H1 (cell line): Measurements from ENCODE around the gene TEX38. TPM values are rescaled to one million over a fixed set of nuclear protein-coding genes. Genes with fewer than 3 reads are reported as not detected.

Source experiments
- CTCF ChIA-PET: fragments of 300-600 bp; sonication (Branson Sonifier 250); formaldehyde crosslinking; loops from one replicate; lab custom pipeline; 2021; ENCODE audit not compliant: partially characterized antibody; lab: Charles Lee
- POLR2A ChIA-PET: fragments of 300-600 bp; sonication (Branson Sonifier 250); formaldehyde crosslinking; loops from one replicate; lab custom pipeline; 2021; ENCODE audit warnings: inconsistent platforms; ENCODE audit not compliant: partially characterized antibody; lab: Charles Lee
- DNase-seq, 2 experiments: peaks; one replicate each; pipeline versions ENCODE4 v3.0.0 to v3.0.0-alpha.2; 2010 to 2022; ENCODE audit warnings: low spot score in 2 of 2, low read depth in 1 of 2, mixed read lengths in 1 of 2
- FAIRE-seq: peaks from 2 replicates; lab custom pipeline; 2011; peaks lifted over from hg19 to GRCh38; lab: Jason Lieb, UNC
- H2AFZ ChIP-seq: 2 replicates; pipeline ENCODE4 v1.8.1; 2012; ENCODE audit warnings: low read length, inconsistent platforms
- H2AK5ac ChIP-seq: 2 replicates; pipeline ENCODE4 v1.6.1; 2013; ENCODE audit warnings: low read depth, low read length
- H2BK120ac ChIP-seq: replicated peaks from 2 replicates; pipeline ENCODE3; 2013; ENCODE audit warnings: low read depth, low read length, inconsistent platforms
- H2BK12ac ChIP-seq: 2 replicates; pipeline ENCODE4 v1.6.1; 2013; ENCODE audit warnings: low read depth, low read length
- H2BK15ac ChIP-seq: 2 replicates; pipeline ENCODE4 v1.6.1; 2013; ENCODE audit warnings: low read length
- H2BK20ac ChIP-seq: 2 replicates; pipeline ENCODE4 v1.6.1; 2013; ENCODE audit warnings: low read length
- H2BK5ac ChIP-seq: 2 replicates; pipeline ENCODE4 v1.6.1; 2013; ENCODE audit warnings: low read depth, low read length
- H3K14ac ChIP-seq: 2 replicates; pipeline ENCODE4 v1.6.1; 2013; ENCODE audit warnings: inconsistent platforms; ENCODE audit not compliant: insufficient read length
- H3K18ac ChIP-seq: 2 replicates; pipeline ENCODE4 v1.6.1; 2013; ENCODE audit warnings: low read length; ENCODE audit errors: extremely low read depth
- H3K23ac ChIP-seq: 2 replicates; pipeline ENCODE4 v1.6.1; 2013; ENCODE audit warnings: inconsistent platforms; ENCODE audit not compliant: insufficient read length
- H3K23me2 ChIP-seq: 2 replicates; pipeline ENCODE4 v1.6.1; 2013; ENCODE audit warnings: low read depth, low read length
- H3K27ac ChIP-seq: 2 replicates; pipeline ENCODE4 v1.6.1; 2011; ENCODE audit warnings: low read depth, low read length, inconsistent platforms
- H3K27me3 ChIP-seq, 4 experiments: replicated peaks in 1 of 4; 1 replicate in 1 of 4; 2 replicates in 3 of 4; pipeline versions ENCODE4 v1.6.1 to v1.8.1; 2011 to 2013; ENCODE audit warnings: low read length in 3 of 4, mild to moderate bottlenecking in 3 of 4, inconsistent platforms in 2 of 4, mixed read lengths in 2 of 4, moderate library complexity in 1 of 4; ENCODE audit not compliant: control insufficient read depth in 3 of 4, insufficient read depth in 3 of 4; ENCODE audit errors: extremely low read depth in 1 of 4
- H3K36me3 ChIP-seq, 4 experiments: 2 replicates each; pipeline versions ENCODE4 v1.6.1 to v1.8.1; 2011 to 2013; ENCODE audit warnings: mild to moderate bottlenecking in 4 of 4, low read length in 3 of 4, moderate library complexity in 2 of 4, control low read depth in 1 of 4, inconsistent platforms in 1 of 4; ENCODE audit not compliant: insufficient read depth in 4 of 4, control insufficient read depth in 2 of 4
- H3K4ac ChIP-seq: replicated peaks from 2 replicates; pipeline ENCODE3; 2013; ENCODE audit warnings: low read length, low read depth, mixed read lengths, inconsistent platforms; ENCODE audit not compliant: insufficient read length
- H3K4me1 ChIP-seq, 4 experiments: replicated peaks in 1 of 4; 1 replicate in 1 of 4; 2 replicates in 3 of 4; pipeline versions ENCODE4 v1.6.1 to v1.8.1; 2011 to 2013; ENCODE audit warnings: low read length in 3 of 4, inconsistent platforms in 2 of 4, mixed read lengths in 1 of 4; ENCODE audit not compliant: insufficient read depth in 4 of 4, control insufficient read depth in 3 of 4
- H3K4me2 ChIP-seq, 2 experiments: 2 replicates each; pipeline versions ENCODE4 v1.6.1 to v1.8.1; 2011 to 2013; ENCODE audit warnings: low read depth in 2 of 2, low read length in 2 of 2, control low read depth in 1 of 2, inconsistent platforms in 1 of 2, mild to moderate bottlenecking in 1 of 2; ENCODE audit not compliant: insufficient read depth in 1 of 2
- H3K4me3 ChIP-seq, 4 experiments: fragments of 200-600, 300-600 bp in 1 of 4; sonication (generic), shearing (Covaris generic), sonication (Bioruptor Twin) in 1 of 4; 2 replicates each; pipeline versions ENCODE4 v1.5.1 to v1.8.1; 2011 to 2016; ENCODE audit warnings: low read length in 4 of 4, low read depth in 3 of 4, control low read depth in 2 of 4, inconsistent platforms in 2 of 4, mild to moderate bottlenecking in 2 of 4, mixed read lengths in 1 of 4, moderate library complexity in 1 of 4; ENCODE audit not compliant: insufficient read depth in 2 of 4; ENCODE audit errors: extremely low read depth in 1 of 4
- H3K56ac ChIP-seq: replicated peaks from 2 replicates; pipeline ENCODE3; 2013; ENCODE audit warnings: low read depth, mild to moderate bottlenecking, mixed read lengths, low read length, inconsistent platforms; ENCODE audit not compliant: insufficient read length
- H3K79me1 ChIP-seq: 2 replicates; pipeline ENCODE4 v1.6.1; 2013; ENCODE audit warnings: low read depth, low read length, control low read depth
- H3K79me2 ChIP-seq, 2 experiments: 2 replicates each; pipeline versions ENCODE4 v1.6.1 to v1.8.1; 2012 to 2013; ENCODE audit warnings: low read length in 2 of 2, mild to moderate bottlenecking in 2 of 2, inconsistent platforms in 1 of 2; ENCODE audit not compliant: insufficient read depth in 2 of 2, control insufficient read depth in 1 of 2
- H3K9ac ChIP-seq, 4 experiments: replicated peaks in 1 of 4; 1 replicate in 1 of 4; 2 replicates in 3 of 4; pipeline versions ENCODE4 v1.6.1 to v1.8.1; 2011 to 2013; ENCODE audit warnings: low read depth in 3 of 4, low read length in 3 of 4, control low read depth in 2 of 4, mild to moderate bottlenecking in 2 of 4, moderate library complexity in 2 of 4, inconsistent platforms in 1 of 4; ENCODE audit errors: extremely low read depth in 1 of 4
- H3K9me3 ChIP-seq, 2 experiments: 2 replicates each; pipeline versions ENCODE4 v1.6.1 to v1.8.1; 2012 to 2013; ENCODE audit warnings: mild to moderate bottlenecking in 2 of 2, moderate library complexity in 2 of 2, control low read depth in 1 of 2, inconsistent platforms in 1 of 2, low read depth in 1 of 2, low read length in 1 of 2, mixed read lengths in 1 of 2; ENCODE audit not compliant: insufficient read depth in 2 of 2
- H4K20me1 ChIP-seq, 2 experiments: replicated peaks in 1 of 2; 2 replicates each; pipeline versions ENCODE3 to v1.8.1; 2011 to 2013; ENCODE audit warnings: inconsistent platforms in 2 of 2, low read length in 2 of 2, mild to moderate bottlenecking in 1 of 2; ENCODE audit not compliant: insufficient read depth in 2 of 2, control insufficient read depth in 1 of 2
- H4K5ac ChIP-seq: 2 replicates; pipeline ENCODE4 v1.6.1; 2013; ENCODE audit warnings: low read length, low read depth, mixed read lengths, inconsistent platforms; ENCODE audit not compliant: insufficient read length
- H4K8ac ChIP-seq: 2 replicates; pipeline ENCODE4 v1.8.0; 2013; ENCODE audit warnings: mild to moderate bottlenecking, moderate library complexity, low read length, inconsistent platforms; ENCODE audit not compliant: insufficient read depth; ENCODE audit errors: extremely low read depth
- H4K91ac ChIP-seq: replicated peaks from 2 replicates; pipeline ENCODE3; 2013; ENCODE audit warnings: low read length, mixed read lengths, inconsistent platforms; ENCODE audit not compliant: insufficient read length
- CEBPB ChIP-seq: IDR thresholded peaks from 2 replicates; pipeline ENCODE4 v1.6.1; 2012; ENCODE audit warnings: low read depth, low read length
- CHD1 ChIP-seq: IDR thresholded peaks from 2 replicates; pipeline ENCODE4 v1.6.1; 2012; ENCODE audit warnings: low read depth, low read length, improper control_type of control experiment
- E2F6 ChIP-seq: IDR thresholded peaks from 2 replicates; pipeline ENCODE4 v1.6.1; 2012; ENCODE audit warnings: inconsistent platforms
- EGR1 ChIP-seq: IDR thresholded peaks from 2 replicates; pipeline ENCODE4 v1.6.1; 2011; ENCODE audit warnings: low read depth, low read length, borderline replicate concordance
- FOSL1 ChIP-seq: IDR thresholded peaks from 2 replicates; pipeline ENCODE4 v1.6.1; 2011; ENCODE audit warnings: mild to moderate bottlenecking, low read depth, low read length, moderate library complexity; ENCODE audit not compliant: insufficient read depth
- GTF2F1 ChIP-seq: IDR thresholded peaks from 2 replicates; pipeline ENCODE4 v1.6.1; 2012; ENCODE audit warnings: low read depth, low read length, improper control_type of control experiment, borderline replicate concordance
- JUN ChIP-seq: IDR thresholded peaks from 2 replicates; pipeline ENCODE4 v1.6.1; 2011; ENCODE audit warnings: low read depth, mild to moderate bottlenecking, improper control_type of control experiment, low read length
- KDM5A ChIP-seq: fragments of 200-600 bp; IDR thresholded peaks from 2 replicates; pipeline ENCODE4 v1.7.1; 2012; ENCODE audit warnings: mild to moderate bottlenecking, low read length, inconsistent platforms, mixed read lengths
- POLR2AphosphoS5 ChIP-seq: IDR thresholded peaks from 2 replicates; pipeline ENCODE4 v1.6.1; 2011; ENCODE audit warnings: low read depth, low read length
- SAP30 ChIP-seq: fragments of 300-600 bp; sonication (generic); IDR thresholded peaks from 2 replicates; pipeline ENCODE4 v1.7.1; 2012; ENCODE audit warnings: low read length, moderate library complexity, mild to moderate bottlenecking, inconsistent platforms; ENCODE audit not compliant: insufficient read depth, insufficient replicate concordance
- SIRT6 ChIP-seq: IDR thresholded peaks from one replicate; pipeline ENCODE4 v1.7.1; 2012; ENCODE audit warnings: low read length, inconsistent platforms
- SIX5 ChIP-seq: IDR thresholded peaks from 2 replicates; pipeline ENCODE4 v1.6.1; 2011; ENCODE audit warnings: mild to moderate bottlenecking, low read depth, low read length
- SP1 ChIP-seq: IDR thresholded peaks from 2 replicates; pipeline ENCODE4 v1.6.1; 2011; ENCODE audit warnings: low read depth, low read length
- TAF1 ChIP-seq: IDR thresholded peaks from 2 replicates; pipeline ENCODE4 v1.6.1; 2011; ENCODE audit warnings: mild to moderate bottlenecking, low read depth, low read length
- TBP ChIP-seq: IDR thresholded peaks from 2 replicates; pipeline ENCODE4 v1.6.1; 2011; ENCODE audit warnings: low read depth, low read length, improper control_type of control experiment
- WGBS, 2 experiments: shearing (Covaris generic) in 1 of 2; methylation state at CpG; one replicate each; pipeline versions ENCODE4 v1.1.6 to v1.1.7; 2013 to 2015; ENCODE audit warnings: low lambda C conversion rate in 2 of 2, mixed read lengths in 2 of 2, inconsistent platforms in 1 of 2, low coverage in 1 of 2, missing lambda C conversion rate in 1 of 2; ENCODE audit not compliant: insufficient replicate concordance in 2 of 2, insufficient coverage in 1 of 2, insufficient read length in 1 of 2; ENCODE audit errors: extremely low coverage in 1 of 2, missing lambda C conversion rate in 1 of 2; 5-methylcytosine and 5-hydroxymethylcytosine counted together
- polyA plus RNA-seq, 7 experiments: library from polyadenylated mRNA; depleted of rRNA in 3 of 7; stranded (reverse) in 5 of 7; unstranded in 2 of 7; fragments of >200 nt in 5 of 7; fragments of 200-250 nt in 2 of 7; gene quantifications; 1 replicate in 5 of 7; 2 replicates in 1 of 7; 4 replicates in 1 of 7; pipeline versions ENCODE4 v1.2.1 to v1.2.3, GENCODE V29; 2011 to 2013; ENCODE audit warnings: missing spikeins in 2 of 7, mixed read lengths in 2 of 7
- total RNA-seq: library from RNA; stranded (reverse); fragmentation: NEBNext Ultra II Directional; extraction: Animal tissue kit (Norgen Biotek cat#: 25700); gene quantifications from 2 replicates; pipeline ENCODE4 v1.2.1, GENCODE V29; 2021

Gene TEX38
- total and polyA plus RNA-seq, 2 of the 8 experiments (the other 6 are each of a cell fraction or from before 2014, with no cell fraction given), result 0.33 TPM; not detected in 1

- Histone ChIP-seq H3K36me3 (peaks cover 16 to 77% (median 69%) of the 10 kb centered on the region in 4 experiments), H2BK15ac (no peak overlapping the region), H4K91ac (no peak overlapping the region), H2BK5ac (no peak overlapping the region), H2BK20ac (no peak overlapping the region), H3K4me3 (no peak overlapping the region), H3K27ac (no peak overlapping the region), H3K9ac (no peak overlapping the region), H4K8ac (no peak overlapping the region), H2AK5ac (no peak overlapping the region), H2BK12ac (no peak overlapping the region), H4K5ac (no peak overlapping the region), H3K23me2 (no peaks in the 10 kb centered on the region), H2AFZ (no peak overlapping the region), H4K20me1 (peaks cover 0 to 4% of the 10 kb centered on the region in 2 experiments), H3K27me3 (no peaks in the 10 kb centered on the region), H3K79me1 (no peaks in the 10 kb centered on the region), H3K4me1 (no peaks in the 10 kb centered on the region; a peak in 1 of 7 replicates), H3K56ac (no peak overlapping the region), H2BK120ac (no peak overlapping the region), H3K4me2 (no peak overlapping the region), H3K4ac (no peak overlapping the region), H3K18ac (no peak overlapping the region), H3K14ac (no peak overlapping the region), H3K79me2 (no peaks in the 10 kb centered on the region), H3K23ac (no peak overlapping the region), H3K9me3 (no peaks in the 10 kb centered on the region)
- ChIA-PET CTCF (interaction anchor here (1.1 to 1.3 kb wide), 2 partner anchors 11 to 157 kb away, joined by 3 to 4 read pairs; no protein-coding TSS in a partner anchor), POLR2A (no interaction called here)
- DNase-seq, result no peak
- 86% methylated on average over 9 of the region's 9 CpGs; no CpG with 5 or more reads in 1 of the 2 experiments for WGBS, 2 experiments
- FAIRE-seq, result no peak
- no peak for TF ChIP-seq SIX5
- TF ChIP-seq POLR2AphosphoS5, result no peak
- TF ChIP-seq CEBPB, result no peak
- no peak for TF ChIP-seq JUN
- TF ChIP-seq SAP30, result no peak
- no peak for TF ChIP-seq E2F6
- no peak for TF ChIP-seq TBP
- no peak for TF ChIP-seq SIRT6
- no peak for TF ChIP-seq GTF2F1
- TF ChIP-seq CHD1, result no peak
- TF ChIP-seq EGR1, result no peak
- TF ChIP-seq TAF1, result no peak
- no peak for TF ChIP-seq FOSL1
- no peak for TF ChIP-seq SP1
- no peak for TF ChIP-seq KDM5A
These were observed 16.4 kb downstream of the TEX38 start for GRCh38 chr1:46687921-46688509.
